Stomach (tissue), 4 donors: ENCODE results near the gene SRL.

ENCODE experiments used
- POLR2A ChIP-seq, 4 donors: fragments of 450-650 bp; IDR thresholded peaks; one replicate each; pipeline ENCODE4 v1.6.1; 2016; ENCODE audit warnings: antibody characterized with exemption in 4 of 4, control low read depth in 2 of 4, mild to moderate bottlenecking in 1 of 4, moderate library complexity in 1 of 4
- TF ChIP-seq, protein P1 (sequence below), 7 experiments: fragments of 450-650 bp in 4 of 7; fragments of 200-600 bp in 3 of 7; sonication (generic) in 3 of 7; IDR thresholded peaks; one replicate each; pipeline ENCODE4 v1.5.1; 2016 to 2019; ENCODE audit warnings: antibody characterized with exemption in 7 of 7, control low read depth in 2 of 7, mild to moderate bottlenecking in 1 of 7

DNA sequence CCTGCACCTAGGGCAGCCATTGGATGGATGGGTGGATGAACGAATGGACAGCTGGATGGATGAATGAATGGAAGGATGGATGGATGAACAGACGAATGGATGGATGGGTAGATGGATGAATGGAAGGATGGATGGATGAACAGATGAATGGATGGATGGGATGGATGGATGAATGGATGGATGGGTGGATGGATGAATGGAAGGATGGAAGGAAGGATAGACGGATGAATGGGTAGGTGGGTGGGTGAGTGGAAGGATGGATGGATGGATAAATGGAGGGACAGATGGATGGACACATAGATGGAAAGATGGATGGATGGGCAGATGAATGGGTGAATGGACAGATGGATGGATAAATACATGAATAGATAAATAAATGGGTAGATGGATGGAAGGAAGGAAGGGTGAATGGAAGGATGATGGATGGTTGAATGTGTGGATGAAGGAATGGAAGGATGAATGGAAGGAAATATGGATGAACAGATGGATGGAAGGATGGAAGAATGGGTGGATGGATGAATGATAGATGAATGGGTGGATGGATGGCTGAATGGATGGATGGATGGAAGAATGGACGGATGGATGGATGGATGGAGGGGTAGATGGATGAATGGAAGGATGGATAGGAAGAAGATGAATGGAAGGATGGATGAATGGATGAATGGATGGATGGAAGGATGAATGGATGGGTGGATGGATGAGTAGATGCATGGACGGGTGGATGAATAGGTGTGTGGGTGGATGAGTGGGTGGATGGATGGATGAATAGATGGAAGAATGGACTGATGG lies 15.4 kb downstream of the SRL start:
- no peak for TF ChIP-seq POLR2A (IDR thresholded peaks at IDR 0.05)
- TF ChIP-seq, protein P1, sequence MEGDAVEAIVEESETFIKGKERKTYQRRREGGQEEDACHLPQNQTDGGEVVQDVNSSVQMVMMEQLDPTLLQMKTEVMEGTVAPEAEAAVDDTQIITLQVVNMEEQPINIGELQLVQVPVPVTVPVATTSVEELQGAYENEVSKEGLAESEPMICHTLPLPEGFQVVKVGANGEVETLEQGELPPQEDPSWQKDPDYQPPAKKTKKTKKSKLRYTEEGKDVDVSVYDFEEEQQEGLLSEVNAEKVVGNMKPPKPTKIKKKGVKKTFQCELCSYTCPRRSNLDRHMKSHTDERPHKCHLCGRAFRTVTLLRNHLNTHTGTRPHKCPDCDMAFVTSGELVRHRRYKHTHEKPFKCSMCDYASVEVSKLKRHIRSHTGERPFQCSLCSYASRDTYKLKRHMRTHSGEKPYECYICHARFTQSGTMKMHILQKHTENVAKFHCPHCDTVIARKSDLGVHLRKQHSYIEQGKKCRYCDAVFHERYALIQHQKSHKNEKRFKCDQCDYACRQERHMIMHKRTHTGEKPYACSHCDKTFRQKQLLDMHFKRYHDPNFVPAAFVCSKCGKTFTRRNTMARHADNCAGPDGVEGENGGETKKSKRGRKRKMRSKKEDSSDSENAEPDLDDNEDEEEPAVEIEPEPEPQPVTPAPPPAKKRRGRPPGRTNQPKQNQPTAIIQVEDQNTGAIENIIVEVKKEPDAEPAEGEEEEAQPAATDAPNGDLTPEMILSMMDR (IDR thresholded peaks at IDR 0.05) = no peak
